PFSK-1 (cell line): ENCODE measurements around the gene UBE2Z.
A peak's percentile ranks its signal among the peaks of the same experiment; 100 is the strongest.

Experiments used
- FOXP2 ChIP-seq: optimal IDR thresholded peaks from 2 replicates; pipeline ENCODE3; 2011; ENCODE audit warnings: borderline replicate concordance, control low read depth, inconsistent platforms; ENCODE audit not compliant: insufficient read depth; ENCODE audit errors: extremely low read length, extremely low read depth
- POLR2AphosphoS5 ChIP-seq: IDR thresholded peaks from 2 replicates; pipeline ENCODE4 v1.6.1; 2012; ENCODE audit warnings: low read depth, mild to moderate bottlenecking, control low read depth, low read length, moderate library complexity
- SIN3A ChIP-seq: IDR thresholded peaks from 2 replicates; pipeline ENCODE4 v1.6.1; 2012; ENCODE audit warnings: mild to moderate bottlenecking, low read length, moderate library complexity, borderline replicate concordance; ENCODE audit not compliant: insufficient read depth
- TAF1 ChIP-seq: IDR thresholded peaks from 2 replicates; pipeline ENCODE4 v1.6.1; 2012; ENCODE audit warnings: low read length, control low read depth, borderline replicate concordance; ENCODE audit not compliant: insufficient read depth
- TF ChIP-seq, protein P1 (sequence below), 2 experiments: IDR thresholded peaks; 2 replicates each; pipeline versions ENCODE4 v1.6.1 to v1.8.0; 2011 to 2012; ENCODE audit warnings: low read depth in 2 of 2, low read length in 2 of 2, control low read depth in 1 of 2, inconsistent platforms in 1 of 2, mild to moderate bottlenecking in 1 of 2, moderate library complexity in 1 of 2; ENCODE audit not compliant: insufficient read depth in 1 of 2

Gene UBE2Z

DNA sequence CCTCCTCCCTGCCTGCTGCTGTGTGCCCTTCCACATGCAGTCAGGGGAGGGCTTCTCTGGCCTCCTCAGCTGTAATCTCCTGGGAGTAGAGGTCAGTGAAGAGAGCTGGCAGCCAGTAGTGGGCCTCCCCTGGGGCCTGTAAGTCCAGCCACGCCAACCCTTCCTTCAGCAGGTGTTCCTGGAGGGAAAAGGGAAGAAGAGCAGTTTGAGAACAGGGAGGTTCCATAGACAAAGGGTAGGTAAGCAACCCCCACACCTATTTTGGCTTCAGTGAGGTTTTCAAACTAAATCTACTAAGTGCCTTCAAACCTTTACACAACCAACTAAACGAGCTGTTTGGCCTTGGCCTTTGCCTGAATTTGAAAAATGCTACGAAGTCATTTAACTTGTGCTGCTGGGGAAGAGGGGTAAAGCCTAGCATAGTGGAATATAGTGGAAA lies 22.2 kb downstream of the UBE2Z start:
- peak; percentile 50; the same call in 1 of the 2 replicates for TF ChIP-seq POLR2AphosphoS5
- TF ChIP-seq, protein P1, sequence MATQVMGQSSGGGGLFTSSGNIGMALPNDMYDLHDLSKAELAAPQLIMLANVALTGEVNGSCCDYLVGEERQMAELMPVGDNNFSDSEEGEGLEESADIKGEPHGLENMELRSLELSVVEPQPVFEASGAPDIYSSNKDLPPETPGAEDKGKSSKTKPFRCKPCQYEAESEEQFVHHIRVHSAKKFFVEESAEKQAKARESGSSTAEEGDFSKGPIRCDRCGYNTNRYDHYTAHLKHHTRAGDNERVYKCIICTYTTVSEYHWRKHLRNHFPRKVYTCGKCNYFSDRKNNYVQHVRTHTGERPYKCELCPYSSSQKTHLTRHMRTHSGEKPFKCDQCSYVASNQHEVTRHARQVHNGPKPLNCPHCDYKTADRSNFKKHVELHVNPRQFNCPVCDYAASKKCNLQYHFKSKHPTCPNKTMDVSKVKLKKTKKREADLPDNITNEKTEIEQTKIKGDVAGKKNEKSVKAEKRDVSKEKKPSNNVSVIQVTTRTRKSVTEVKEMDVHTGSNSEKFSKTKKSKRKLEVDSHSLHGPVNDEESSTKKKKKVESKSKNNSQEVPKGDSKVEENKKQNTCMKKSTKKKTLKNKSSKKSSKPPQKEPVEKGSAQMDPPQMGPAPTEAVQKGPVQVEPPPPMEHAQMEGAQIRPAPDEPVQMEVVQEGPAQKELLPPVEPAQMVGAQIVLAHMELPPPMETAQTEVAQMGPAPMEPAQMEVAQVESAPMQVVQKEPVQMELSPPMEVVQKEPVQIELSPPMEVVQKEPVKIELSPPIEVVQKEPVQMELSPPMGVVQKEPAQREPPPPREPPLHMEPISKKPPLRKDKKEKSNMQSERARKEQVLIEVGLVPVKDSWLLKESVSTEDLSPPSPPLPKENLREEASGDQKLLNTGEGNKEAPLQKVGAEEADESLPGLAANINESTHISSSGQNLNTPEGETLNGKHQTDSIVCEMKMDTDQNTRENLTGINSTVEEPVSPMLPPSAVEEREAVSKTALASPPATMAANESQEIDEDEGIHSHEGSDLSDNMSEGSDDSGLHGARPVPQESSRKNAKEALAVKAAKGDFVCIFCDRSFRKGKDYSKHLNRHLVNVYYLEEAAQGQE (IDR thresholded peaks at IDR 0.05; ENCODE audit: insufficient read depth in 1 of 2, low read depth in 2 of 2, low read length in 2 of 2), result no peak

DNA sequence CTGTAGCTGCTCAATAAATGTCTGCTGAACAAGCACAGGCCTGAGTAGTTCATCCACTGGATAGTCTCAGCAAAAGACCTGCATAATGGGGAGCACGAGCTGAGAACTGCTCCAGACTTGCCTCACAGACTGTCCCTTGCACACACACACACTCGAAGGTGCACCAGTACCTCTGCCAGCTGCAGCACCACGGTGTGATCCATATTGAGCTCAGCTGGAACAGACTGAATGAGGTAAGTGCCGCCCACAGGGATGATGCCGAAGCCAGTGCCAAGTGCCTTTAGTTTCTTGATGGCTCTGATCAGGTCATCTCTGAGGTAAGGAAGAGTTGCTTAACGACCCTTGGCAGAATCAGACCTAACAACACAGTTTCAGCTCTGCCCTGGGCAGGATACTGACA lies 24.8 kb downstream of the UBE2Z start:
- TF ChIP-seq, protein P1 (IDR thresholded peaks at IDR 0.05; ENCODE audit: insufficient read depth in 1 of 2, low read depth in 2 of 2, low read length in 2 of 2), result no peak
- no peak for TF ChIP-seq POLR2AphosphoS5
- TF ChIP-seq TAF1, result no peak
- TF ChIP-seq SIN3A, result no peak
- no peak for TF ChIP-seq FOXP2

DNA sequence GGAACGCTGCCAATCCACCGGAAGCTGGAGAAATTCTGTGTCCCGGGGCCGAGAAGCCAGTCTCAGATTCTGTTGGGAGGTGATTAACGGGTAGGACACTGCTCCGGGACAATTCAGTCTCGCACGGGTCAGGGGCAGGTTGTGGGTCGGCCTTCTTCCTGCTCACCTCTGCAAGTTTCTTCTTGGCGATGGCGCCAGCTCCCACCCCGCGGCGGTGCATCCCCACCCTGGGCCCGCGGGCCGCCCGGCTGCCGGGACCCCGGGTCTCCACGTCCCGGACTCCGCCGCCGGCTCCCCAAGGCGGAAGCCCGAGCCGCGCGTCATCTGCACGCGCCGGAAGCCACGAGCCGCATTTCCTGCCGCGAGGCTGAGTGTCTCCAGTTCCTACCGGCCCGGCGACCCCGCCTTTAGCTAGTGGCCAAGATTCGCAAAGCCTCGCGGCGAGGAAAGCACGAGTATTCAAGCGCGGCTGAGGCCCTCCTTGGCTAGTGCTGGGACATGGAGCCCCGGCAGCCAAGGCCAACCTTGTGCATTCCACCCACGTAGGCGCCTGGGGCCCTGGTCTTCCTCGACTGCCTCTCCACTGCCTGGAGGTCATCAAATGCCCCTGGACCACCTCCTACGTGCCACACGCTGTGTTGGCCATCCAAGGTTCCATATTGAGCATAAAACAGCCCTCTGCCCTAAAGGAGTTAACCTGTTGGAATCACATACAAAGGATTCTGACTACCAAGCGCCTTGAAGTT lies 36.5 kb downstream of the UBE2Z start, which contains the start of gene SNF8:
Gene SNF8 (minus strand): TSS at position 328 of the 746 bp plus-strand sequence. CDS start 108 bp downstream, at position 220.
- no peak for TF ChIP-seq SIN3A
- TF ChIP-seq FOXP2, result peak; percentile 13
- TF ChIP-seq POLR2AphosphoS5, result peak; percentile 93
- TF ChIP-seq, protein P1 (IDR thresholded peaks at IDR 0.05; ENCODE audit: insufficient read depth in 1 of 2, low read depth in 2 of 2, low read length in 2 of 2), result peak in 1 of 2 experiments; percentile 30; a peak in 1 of 4 replicates
- TF ChIP-seq TAF1, result peak; percentile 74; the same call in 1 of the 2 replicates

- no peak for TF ChIP-seq SIN3A
- TF ChIP-seq POLR2AphosphoS5, result no peak
- TF ChIP-seq FOXP2, result no peak
- TF ChIP-seq, protein P1 (IDR thresholded peaks at IDR 0.05; ENCODE audit: insufficient read depth in 1 of 2, low read depth in 2 of 2, low read length in 2 of 2), result no peak
- TF ChIP-seq TAF1, result no peak
These were observed 43.4 kb downstream of the UBE2Z start for GRCh38 chr17:48951572-48951971.

GRCh38 chr17:48952904-48953303 lies 44.7 kb downstream of the UBE2Z start:
- TF ChIP-seq POLR2AphosphoS5 (no peak), SIN3A (no peak)
- TF ChIP-seq, protein P1 (IDR thresholded peaks at IDR 0.05; ENCODE audit: insufficient read depth in 1 of 2, low read depth in 2 of 2, low read length in 2 of 2), result no peak
